Measurements from ENCODE around the gene ITIH1. TPM values are rescaled to one million over a fixed set of nuclear protein-coding genes. Genes with fewer than 3 reads are reported as not detected.
"Not testable (repeated sequence)": the region's sequence is repeated elsewhere in the genome, so short reads cannot be mapped to it uniquely, and the experiment has no call there.

Gene ITIH1, protein sequence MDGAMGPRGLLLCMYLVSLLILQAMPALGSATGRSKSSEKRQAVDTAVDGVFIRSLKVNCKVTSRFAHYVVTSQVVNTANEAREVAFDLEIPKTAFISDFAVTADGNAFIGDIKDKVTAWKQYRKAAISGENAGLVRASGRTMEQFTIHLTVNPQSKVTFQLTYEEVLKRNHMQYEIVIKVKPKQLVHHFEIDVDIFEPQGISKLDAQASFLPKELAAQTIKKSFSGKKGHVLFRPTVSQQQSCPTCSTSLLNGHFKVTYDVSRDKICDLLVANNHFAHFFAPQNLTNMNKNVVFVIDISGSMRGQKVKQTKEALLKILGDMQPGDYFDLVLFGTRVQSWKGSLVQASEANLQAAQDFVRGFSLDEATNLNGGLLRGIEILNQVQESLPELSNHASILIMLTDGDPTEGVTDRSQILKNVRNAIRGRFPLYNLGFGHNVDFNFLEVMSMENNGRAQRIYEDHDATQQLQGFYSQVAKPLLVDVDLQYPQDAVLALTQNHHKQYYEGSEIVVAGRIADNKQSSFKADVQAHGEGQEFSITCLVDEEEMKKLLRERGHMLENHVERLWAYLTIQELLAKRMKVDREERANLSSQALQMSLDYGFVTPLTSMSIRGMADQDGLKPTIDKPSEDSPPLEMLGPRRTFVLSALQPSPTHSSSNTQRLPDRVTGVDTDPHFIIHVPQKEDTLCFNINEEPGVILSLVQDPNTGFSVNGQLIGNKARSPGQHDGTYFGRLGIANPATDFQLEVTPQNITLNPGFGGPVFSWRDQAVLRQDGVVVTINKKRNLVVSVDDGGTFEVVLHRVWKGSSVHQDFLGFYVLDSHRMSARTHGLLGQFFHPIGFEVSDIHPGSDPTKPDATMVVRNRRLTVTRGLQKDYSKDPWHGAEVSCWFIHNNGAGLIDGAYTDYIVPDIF
- total RNA-seq = not detected

DNA sequence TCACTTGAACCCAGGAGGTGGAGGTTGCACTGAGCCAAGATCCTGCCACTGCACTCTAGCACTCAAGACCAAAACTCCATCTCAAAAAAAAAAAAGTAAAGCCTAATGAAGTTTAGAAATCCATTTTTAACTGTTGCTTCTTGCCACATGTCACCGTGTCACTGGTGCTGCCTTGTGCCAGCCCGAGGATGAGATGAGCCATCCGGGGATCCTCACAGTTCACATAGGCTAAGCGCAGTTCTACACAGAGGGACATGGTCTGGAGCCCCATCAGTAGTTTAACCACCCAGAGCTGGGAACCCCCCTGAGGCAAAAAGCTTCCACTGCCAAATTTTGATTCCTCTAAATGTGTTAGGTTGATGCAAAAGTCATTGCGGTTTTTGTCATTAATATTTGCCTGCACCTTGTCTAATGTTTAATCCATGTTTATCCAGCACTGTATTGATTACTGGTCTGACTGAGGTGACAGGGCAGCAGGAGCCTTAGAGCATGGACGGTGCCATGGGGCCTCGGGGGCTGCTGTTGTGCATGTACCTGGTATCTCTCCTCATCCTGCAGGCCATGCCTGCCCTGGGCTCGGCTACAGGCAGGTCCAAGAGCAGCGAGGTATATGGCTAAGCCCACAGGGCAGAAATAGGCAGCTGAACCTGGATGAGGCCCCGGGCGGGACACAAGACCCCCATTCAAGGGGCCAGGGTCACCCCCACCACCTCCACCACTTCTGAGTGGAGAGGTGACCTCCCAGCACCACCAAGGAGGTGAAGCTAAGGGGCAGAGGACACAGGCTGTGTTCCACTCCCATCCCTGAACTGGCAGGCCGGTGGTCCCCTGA is at the start of gene ITIH1:
Gene ITIH1 (plus strand): TSS at position 473 of the 832 bp plus-strand sequence. CDS start 17 bp downstream, at position 490.
- DNase-seq (ENCODE audit: low spot score) = peak; percentile 22

DNA sequence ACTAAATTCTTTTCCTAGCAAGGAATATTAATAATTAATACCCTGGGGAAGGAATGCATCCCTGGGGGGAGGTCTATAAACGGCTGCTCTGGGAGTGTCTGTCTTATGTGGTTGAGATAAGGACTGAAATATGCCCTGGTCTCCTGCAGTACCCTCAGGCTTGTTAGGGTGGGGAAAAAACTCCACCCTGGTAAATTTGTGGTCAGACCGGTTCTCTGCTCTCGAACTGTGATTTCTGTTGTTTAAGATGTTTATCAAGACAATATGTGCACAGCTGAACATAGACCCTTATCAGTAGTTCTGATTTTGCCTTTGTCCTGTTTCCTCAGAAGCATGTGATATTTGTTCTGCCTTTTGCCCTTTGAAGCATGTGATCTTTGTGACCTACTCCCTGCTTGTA is 48.6 kb upstream of the ITIH1 start:
- not testable (repeated sequence) for DNase-seq (ENCODE audit: low spot score)

DNA sequence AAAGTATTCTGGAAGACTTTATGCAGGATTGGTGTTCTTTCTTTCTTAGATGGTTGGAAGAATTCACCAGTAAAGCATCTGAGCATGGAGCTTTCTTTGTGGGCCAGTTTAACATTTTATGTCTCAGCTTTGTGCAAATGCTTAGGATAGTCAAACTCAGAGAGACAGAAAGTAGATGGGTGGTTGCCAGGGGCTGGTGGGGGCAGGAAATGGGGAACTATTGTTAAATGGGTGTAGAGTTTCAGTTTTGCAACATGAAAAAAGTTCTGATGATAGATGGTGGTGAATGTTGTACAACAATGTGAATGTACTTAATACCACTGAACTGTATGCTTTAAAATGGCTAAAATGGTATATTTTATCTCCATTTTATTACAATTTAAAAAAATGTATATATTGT is 46.7 kb upstream of the ITIH1 start:
- DNase-seq (ENCODE audit: low spot score) = no peak

DNA sequence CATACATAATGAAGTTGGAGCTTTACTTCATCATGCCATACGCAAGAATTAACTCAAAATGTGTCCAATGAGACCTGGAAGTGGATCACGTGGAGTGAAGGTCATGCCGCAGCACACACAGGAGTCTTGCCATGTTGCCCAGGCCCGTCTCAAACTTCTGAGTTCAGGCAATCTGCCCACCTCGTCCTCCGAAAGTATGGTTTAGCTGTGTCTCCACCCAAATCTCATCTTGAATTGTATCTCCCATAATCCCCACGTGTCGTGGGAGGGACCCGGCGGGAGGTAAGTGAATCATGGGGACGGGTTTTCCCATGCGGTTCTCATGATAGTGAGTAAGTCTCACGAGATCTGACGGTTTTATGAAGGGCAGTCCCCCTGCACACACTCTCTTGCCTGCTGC is 45.8 kb upstream of the ITIH1 start:
- DNase-seq (ENCODE audit: low spot score) = no peak

DNA sequence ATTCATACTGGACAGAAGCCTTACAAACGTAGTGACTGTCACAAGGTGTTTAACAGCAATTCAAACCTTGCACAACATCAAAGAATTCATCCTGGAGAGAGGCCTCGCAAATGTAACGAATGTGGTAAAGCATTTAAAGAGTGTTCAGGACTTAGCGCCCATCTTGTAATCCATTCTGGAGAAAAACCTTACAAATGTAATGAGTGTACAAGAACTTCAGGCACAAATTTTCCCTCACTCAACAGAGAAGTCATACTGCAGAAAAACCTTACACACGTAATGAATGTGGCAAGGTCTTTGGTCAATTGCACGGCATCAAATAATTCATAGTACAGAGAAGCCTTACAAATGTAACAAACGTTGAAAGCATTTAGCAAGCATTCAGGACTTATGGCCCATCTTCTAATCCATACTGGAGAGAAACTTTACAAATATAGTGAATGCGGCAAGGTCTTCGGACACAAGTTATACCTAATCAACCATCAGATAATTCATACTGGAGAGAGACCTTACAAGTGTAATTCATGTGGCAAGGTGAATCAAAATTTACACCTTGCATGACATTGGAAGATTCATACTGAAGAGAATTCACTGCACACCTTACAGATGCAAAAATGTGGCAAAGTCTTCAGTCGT is 44.0 kb upstream of the ITIH1 start:
- DNase-seq (ENCODE audit: low spot score) = no peak

DNA sequence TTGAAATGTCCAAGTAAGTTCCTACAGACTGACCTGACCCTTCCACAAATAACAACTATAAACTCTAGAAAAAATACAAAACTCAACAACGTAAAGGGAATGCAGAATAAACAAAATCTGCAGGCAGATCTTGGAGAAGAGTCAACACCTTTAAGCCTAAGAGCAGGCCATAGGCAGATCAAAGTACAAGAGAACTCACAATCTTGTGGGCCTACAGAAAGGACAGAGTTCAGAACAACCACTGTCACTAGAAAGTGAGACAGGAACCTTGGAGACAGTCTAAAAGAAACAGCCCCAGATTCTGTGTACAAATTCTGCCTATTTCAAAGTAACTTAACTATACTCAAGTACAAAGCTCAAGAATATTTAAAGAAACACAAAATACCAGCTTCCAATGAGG is 37.7 kb upstream of the ITIH1 start:
- no peak for DNase-seq (ENCODE audit: low spot score)

DNA sequence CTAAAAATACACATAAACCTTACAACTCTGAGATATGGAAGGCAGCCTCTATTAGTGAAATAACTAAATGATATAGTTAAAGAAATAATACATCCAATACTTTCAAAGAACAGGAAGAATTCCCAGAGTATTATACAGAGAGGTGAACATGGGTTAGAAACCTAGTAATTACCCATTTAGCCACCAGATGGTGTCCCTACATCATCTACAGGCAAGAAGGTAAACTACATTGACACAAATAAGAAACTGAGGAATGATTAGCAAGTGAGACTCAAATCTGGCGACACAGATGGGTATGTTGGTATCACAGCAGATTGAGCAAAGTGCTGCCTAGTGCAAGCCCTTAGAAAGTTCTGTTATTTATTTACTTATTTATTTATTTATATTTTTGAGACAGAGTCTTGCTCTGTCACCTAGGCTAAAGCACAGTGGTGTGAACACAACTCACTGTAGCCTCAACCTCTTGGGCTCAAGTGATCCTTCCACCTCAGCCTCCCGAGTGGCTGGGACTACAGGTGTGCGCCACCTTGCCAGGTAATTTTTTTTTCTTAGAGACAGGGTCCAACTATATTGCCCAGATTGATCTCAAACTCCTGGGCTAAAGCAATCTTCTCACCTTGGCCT is 34.9 kb upstream of the ITIH1 start:
- no peak for DNase-seq (ENCODE audit: low spot score)

DNA sequence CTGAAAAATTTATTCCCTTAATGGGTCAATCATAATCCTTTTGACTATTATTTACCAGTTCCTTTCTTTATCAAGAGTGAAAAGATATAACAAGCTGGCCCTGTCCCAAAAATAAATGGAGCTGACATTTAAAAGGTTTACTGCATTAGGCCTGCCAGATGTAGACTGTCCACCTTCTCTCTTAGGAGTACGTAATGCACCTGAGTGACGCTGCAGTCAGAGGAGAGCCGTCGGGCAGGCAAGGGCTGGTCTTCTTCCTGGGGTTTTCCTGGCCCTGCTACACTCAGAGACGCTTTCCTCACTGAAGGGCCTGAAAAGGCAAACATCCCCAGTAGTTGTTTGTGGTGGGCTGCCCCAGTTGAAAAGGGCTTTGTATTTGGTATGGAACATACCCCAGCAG is 34.2 kb upstream of the ITIH1 start:
- DNase-seq (ENCODE audit: low spot score) = no peak

DNA sequence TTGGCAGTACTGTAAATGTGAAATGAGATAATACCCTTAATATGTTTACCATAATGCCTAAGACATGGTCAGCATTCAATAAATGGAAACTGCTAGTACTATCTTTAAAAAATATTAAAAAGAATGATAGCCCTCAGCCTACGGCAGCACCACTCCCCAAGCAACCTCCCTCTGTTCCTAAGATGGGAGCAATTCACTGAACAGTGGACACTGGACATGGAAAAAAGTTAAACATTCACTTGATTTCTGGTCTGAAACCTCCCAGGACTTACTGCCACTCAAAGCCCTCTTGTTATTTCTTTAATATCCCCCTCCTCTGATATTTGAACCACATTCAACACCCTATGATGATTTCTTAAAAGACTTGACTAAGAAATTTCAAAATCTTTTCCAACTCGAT is 33.7 kb upstream of the ITIH1 start:
- DNase-seq (ENCODE audit: low spot score) = no peak

DNA sequence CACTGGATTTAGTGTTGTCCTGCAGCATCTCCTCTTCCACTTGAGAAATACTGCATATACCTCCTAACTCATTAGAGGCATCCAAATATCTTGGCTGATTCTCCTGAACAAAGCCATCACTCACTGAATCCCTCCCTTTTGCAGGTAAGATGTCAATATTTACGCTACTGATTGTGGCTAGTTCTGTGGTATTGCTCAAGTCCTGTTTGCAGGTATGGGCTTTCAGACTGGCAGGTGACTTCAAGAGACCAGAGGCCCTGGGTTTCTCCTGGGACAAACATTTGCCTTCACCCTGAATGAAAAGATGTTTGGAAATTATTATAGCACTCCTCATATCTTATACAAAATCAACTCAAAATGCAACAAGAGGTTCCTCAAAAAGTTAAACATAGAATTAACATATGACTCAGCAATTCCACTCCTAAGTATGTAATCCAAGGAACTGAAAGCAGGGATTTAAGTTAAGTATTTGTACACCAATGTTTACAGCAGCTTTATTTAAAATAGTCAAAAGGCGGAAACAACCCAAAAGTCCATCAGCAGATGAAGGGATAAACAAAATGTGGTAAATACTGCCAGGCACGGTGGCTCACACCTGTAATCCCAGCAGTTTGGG is 25.2 kb upstream of the ITIH1 start:
- DNase-seq (ENCODE audit: low spot score) = no peak

DNA sequence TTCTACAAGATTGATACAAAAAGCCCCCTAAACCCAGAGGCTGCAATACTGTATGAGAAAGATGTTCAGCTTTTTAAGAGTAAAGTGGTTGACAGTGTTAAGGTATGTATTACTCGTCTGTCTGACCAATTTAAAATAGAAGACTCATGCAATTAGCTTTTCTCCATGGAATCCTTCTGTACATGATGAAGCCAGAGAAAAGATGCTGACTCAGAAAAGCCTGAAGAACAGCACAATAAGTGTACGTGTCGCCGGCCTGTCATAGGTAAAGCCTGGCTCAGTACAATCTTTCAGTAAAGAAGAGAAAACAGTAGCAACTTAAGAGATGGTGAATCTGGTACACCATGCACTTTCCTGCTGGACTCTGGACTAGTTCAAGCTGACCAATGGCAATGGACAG is 23.0 kb upstream of the ITIH1 start:
- no peak for DNase-seq (ENCODE audit: low spot score)

DNA sequence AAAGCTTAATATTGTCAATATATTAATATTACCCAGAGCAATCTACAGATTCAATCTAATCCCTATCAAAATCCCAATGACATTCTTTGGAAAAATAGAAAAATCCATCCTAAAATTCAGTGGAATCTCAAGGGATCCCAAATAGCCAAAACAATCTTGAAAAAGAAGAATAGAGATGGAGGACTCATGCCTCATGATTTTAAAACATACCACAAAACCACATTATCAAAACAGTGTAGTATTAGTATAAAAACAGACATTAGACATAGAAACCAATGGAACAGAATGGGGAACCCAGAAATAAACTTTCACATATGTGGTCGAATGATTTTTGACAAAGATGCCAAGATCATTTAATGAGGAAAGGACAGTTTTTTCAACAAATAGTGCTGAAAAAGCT is 21.3 kb upstream of the ITIH1 start:
- no peak for DNase-seq (ENCODE audit: low spot score)

DNA sequence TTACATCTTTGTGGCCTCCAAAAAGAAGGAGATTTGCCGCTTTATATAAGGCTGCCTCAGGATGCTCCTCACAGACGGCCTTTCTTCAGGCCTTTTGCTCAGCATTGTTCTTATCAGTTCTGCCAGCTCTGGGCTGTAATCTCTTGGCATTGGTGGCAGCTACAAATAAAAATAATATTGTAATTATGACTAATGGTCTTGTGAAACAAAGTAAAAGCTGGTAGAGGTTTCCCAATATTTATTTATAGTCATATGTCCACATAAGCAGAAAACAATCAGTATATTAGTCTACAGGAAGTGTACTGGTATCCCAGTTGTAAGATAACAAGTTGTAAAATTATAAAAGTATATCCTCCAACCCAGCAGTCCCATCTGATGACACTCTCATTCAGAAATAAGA is 13.9 kb upstream of the ITIH1 start:
- no peak for DNase-seq (ENCODE audit: low spot score)

DNA sequence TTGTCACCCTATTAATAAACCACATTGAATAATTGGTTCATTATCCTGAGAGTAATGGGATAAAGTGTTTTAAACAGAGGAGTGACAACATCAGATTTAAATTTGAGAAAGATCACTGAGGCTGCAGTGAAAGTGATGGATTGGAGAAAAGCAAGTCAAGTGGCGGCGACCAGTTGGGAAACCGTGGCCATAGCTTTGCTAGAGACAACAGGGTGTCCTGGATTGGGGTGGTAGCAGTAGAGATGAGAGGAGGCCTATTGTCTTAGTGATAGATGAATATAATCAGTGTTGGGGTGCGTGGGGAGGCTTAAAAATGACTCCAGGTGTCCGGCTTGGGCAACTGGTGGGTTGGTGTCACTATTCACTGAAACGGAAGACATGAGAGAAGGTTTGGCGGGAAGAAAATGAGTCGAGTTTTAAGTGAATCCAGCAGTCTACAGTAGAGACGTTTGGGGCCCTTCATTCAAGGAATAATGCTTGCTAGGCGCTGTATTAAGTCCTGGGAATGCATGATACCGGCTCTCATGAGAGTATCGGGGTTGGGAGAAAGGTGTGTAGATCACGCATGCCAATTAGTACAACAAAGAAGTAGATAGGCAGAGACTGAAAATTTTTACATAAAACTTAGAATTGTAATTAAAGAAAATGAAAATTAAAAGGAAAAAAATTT is 7.5 kb upstream of the ITIH1 start:
- no peak for DNase-seq (ENCODE audit: low spot score)

DNA sequence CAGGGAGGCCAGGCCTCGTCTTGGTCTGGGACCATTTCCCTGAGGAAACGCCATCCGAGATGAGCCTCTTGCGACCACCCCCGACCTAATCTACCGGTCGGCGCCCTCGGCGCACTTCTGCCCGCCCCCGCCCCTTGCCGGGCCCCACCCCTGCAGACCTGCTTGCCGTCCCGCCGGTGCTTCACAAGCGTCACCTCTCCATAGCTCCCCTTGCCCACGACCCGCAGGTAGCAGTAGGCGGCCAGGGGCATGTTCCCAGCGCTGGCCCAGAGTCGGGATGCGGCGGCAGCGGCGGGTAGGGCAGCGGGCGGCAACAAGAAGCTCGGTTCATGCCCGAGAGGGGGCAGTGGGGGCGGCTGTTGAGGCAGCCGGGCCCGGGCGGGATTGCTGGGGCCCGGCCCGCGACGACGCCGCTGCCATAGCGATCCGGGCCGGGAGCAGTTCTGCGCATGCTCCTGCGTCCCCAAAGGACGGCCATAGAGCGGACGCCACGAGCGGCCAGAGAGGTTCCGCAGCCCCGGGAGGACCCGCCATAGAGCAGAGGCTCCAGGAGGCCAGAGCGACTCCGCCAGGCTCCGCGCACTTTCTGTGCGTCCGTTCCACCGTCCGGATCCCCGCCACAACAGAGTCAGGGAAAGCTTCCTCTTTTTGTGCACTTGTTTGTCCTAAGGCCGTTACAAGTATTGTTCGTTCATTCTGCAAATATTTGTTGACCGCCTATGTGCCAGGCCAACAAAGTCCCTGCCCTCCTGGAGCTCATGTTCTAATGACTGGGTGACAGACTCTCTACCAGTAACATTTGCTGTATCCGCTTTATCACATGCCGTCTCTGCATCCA is 6.7 kb upstream of the ITIH1 start, which contains the start of gene NEK4:
Gene NEK4 (minus strand): TSS at position 445 of the 838 bp plus-strand sequence. CDS start 194 bp downstream, at position 251.
- DNase-seq (ENCODE audit: low spot score) = peak; percentile 93

DNA sequence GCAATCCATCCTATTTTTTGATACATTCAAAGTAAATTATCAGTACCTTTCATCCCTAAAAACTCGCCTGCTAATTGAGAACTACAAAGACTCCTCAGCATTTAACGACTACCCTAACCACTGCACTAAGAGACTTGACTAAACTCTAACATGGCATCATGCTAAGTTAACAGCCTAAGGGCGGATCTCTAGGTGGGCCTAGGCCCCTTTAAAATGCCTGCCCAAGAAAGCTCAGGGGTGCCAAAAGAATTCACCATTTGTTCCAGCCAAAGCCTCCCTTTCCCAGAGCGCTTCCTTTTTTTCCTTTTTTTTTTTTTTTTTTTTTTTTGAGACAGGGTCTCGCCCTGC is 6.1 kb upstream of the ITIH1 start:
- DNase-seq (ENCODE audit: low spot score) = no peak

DNA sequence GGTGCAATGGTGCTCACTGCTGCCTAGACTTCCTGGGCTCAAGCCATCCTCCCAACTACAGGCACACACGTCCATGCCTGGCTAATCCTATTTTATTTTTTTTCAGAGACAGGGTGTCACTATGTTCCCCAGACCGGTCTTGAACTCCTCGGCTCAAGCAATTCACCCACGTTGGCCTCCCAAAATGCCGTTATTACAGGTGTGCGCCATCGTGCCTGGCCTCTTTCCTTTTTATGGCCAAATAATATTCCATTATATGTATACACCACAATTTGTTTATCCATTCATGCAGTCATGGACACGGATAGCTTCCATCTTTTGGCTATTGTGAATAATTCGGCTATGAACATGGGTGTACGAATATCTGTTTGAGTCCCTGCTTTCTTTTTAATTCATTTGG is 5.7 kb upstream of the ITIH1 start:
- DNase-seq (ENCODE audit: low spot score) = no peak

DNA sequence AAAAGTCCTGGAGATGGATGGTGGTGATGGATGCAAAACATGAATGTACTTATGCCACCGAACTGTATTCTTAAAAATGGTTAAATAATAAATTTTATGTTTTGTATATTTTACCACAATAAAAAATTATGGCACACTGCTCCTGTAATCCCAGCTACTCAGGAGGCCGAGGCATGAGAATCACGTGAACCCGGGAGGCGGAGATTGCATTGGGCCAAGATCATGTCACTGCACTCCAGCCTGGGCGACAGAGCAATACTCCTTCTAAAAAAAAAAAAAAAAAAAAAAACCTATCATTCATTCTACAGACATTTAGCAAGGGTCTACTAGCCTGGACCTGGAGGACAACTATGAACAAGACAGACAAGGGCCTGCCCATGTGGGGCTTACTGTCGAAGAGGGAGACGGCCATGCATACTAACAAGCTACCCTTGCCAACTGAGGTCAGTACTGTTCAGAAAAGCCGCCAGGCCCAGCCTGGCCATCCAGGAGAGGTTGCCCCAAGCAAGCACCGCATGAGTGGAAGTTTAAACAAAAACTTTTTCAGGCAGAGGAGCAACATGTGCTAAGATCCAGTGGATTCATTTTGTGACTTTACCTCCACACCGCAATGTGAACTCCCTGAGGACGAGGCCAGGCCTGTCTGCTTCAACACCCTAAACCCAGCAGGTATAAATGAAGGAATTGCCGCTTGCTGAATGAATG is 3.9 kb upstream of the ITIH1 start:
- no peak for DNase-seq (ENCODE audit: low spot score)
